Right kidney (tissue), 9 donors: ENCODE data around the gene ANO2.

Experiments used
- DNase-seq: peaks from one replicate; pipeline ENCODE4 v3.0.0-alpha.2; 2016
- long read RNA-seq, 8 donors: transcript quantifications; one replicate each; lab custom pipeline, GENCODE V29; 2026

ANO2 gene
- long read RNA-seq, donor 1: 0 reads
- long read RNA-seq, donor 2: 0 reads
- long read RNA-seq, donor 3: 0 reads
- long read RNA-seq, donor 4: 0 reads
- long read RNA-seq, donor 5: 0 reads
- long read RNA-seq, donor 6: 0 reads
- long read RNA-seq, donor 7: 0 reads
- long read RNA-seq, donor 8: 0 reads

DNA sequence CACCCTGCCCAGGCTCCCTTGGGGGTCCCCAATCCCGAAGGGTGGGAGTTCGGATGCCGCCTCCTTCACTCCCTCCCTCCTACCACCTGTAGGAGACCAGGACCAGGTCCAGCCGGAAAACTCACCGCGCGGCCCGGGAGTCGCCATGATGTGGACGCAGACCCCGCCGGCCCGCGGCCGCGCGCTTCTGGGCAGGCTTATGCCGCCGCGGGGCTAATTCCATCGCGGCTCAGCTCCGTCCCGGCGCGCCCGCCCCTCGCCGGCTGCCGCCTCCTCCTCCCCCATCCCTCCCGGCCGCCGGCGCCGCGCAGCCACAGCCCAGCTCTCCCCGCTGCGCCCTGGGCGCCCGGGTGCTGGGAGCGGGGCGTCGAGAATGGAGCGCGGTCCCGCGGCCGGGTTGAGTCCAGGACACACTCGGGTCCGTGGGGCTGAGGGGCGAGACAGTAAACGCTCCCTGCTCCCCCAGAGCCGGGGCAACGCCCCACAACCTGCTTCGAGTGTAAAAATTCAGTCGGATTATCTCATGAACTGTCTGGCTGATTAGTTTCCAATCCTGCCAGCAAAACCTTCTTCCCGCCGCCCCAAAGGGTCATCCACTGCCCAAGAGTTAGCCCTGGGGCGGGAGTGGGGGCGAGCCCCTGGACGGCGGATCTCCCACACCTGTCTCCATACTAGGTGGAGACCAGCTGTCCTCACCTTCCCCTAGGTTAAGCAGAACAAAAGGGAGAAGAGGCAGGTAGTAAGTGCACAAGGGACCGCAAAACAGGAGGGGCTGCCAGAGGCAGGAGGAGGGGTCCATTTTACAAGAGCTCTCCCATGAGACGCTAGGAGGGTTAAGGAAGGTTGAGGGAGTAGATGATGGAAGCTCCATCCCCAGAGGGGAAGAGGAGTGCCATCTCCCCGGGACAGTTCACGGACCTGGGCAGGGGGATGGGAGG is at the start of gene ANO2:
TSS of gene ANO2 (minus strand) at position 189 of the 938 bp plus-strand sequence. CDS start at position 147, 42 bp downstream.
- DNase-seq: peak; percentile 75

DNA sequence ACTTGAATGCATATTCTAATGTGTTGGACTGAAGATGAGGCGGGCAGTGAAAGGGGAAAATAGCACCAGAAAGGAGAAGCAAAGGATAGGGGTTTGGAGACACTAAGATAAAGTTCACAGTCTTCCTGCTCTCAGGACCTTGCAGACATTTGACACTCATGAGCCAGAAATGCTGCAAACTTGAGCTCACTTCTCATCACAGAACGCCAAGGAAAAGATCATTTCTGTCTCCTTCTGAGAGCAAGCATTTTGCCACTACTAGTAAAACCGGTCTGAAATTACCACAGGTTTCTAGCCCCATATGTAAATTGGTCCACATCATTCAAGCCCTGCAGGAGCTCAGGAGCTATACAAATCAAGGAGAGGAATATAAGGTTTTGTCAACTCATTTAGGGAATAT is 44.6 kb upstream of the ANO2 start:
- DNase-seq: no peak

DNA sequence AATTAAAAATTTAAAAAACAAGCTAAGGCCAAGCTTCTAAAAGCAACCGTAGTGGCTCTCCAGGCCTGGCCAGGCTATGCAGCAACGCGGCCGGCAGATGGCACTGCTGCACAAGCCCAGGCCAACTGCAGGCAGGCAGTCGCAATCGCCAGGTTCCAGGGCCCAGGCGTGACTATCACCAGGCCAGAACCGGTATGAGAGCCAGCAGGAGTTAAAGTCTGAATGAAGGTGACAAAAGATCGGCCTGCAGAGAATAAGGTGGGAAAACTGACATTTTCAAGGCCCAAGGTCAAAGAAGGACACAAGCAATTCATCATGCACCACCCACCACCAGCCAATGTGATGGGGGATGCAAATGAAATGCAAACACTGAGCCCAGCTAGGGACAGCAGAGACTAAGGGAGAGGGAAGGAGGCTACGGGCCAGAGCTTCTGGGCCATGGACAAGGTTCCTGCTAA is 43.6 kb upstream of the ANO2 start:
- peak; percentile 69 for DNase-seq

DNA sequence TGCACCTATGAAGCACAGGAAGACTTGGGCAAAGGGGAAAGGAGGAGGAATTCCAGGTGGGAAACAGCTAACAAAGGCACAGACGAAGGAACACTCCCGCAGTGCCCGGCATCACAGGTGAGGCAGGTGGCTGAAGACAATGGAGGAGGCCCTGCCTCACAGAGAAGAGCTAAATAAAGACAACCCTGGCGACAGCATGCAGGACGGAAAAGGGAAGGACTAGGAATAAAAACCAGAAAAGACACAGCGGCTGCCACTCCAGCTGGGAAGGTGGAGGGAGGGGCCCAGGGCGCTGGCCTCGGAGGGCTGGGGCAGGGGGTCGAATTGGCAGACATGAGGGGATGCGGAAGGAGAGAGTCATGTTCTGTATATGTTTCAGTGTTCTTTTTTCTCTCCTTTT is 43.0 kb upstream of the ANO2 start:
- DNase-seq: no peak

DNA sequence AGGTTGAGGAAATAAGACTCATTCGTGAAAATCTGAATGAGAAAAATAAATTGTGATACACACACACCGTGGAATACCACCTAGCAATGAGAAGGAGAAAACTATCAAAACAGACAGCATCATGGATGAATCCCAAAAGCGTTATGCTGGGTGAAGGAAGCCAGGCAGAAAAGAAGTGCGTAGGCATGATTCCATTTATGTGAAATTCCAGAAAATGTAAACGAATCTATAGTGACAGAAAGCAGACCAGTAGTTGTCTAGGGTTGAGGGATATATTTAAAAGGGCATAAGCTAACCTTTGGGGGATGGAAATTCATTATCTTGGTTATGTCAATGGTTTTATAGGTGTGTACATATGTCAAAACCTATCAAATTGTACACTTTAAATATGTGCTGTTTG is 42.5 kb upstream of the ANO2 start:
- no peak for DNase-seq

DNA sequence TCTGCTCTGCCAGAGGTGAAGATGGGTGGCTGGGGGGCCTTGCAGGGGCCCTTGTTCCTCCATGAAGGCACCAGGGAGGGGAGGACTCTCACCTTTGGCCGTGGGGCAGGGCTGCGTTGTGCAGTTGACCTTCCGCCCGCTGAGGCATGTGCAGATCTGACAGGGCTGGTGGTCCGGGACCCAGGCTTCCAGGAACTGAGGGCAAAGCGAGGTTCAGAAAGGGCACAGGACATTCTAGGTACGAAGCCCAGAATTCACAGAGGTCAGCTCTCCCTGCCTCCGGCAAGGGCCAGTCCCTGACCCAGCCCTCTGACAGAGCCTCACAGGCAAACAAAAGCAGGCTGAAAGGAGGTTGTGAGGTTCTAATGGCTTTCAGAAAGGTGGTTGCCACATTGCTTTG is 40.4 kb upstream of the ANO2 start:
- DNase-seq: no peak

DNA sequence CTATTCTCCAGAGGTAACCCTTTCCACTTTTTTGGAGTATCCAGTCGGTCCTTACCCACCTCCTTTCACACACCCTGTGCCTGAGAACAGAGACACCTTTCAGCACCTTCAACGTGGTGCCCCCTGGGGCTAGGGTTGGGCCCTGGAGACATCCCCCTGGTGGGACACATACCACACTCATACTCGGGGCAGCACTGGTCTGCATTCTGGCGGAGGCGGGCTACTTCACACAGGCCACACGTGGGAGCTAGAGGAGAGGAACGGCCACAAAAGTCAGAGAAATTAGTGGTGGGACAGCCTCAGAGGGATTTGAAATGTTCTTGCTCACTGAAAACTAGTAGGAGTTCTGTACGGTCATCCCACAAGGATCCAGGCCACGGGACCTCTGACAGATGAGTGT is 39.8 kb upstream of the ANO2 start:
- DNase-seq: no peak

DNA sequence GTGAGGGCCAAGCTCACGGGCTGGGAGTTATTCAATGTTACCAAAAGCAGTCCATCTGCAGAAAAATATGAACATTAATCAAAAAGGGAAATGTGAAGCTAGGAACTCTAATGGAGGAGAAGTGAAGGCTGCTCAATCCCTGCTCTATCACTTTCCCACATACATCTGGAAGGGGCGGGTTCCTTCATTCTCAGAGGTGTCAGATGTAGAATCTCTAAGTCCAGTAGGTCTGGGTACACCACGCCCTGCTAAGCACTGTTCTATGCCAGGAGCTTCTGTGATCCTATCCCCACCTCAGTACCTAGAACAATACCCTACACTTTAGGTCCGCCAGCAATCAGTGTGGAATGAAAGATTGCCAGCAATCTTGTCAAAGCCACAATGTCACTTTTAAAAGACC is 37.0 kb upstream of the ANO2 start:
- DNase-seq: no peak

DNA sequence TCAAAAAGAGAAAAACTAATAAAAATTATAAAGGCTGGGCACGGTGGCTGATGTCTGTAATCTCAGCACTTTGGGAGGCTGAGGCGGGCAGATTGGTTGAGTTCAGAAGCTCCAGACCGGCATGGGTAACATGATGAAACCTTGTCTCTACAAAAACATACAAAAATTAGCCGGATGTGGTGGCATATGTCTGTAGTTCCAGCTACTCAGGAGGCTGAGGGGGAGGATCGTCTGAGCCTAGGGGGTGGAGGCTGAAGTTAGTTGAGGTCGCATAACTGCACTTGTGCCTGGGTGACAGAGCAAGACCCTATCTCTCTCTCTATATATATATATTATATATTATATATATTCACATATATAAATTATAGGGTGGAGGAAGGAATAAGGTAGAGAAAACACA is 32.5 kb upstream of the ANO2 start:
- DNase-seq: no peak

DNA sequence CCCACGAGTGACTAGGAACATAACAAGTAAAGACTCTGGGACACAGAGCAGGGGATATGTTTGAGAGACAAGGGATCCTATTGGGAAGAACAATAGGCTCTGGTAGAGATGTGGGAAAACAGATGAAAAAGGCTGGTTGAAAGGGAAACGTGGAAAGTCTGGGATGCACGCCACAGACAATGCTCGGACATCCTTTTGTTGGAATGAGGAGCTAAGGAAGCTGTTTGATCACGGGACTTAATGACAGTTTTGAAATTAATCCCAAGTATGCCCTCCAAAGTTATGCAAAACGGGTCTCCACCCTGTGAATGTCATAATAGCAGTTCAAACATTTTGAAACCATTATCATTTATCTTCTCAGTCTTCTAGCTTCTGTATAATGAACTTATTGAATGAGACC is 31.7 kb upstream of the ANO2 start:
- DNase-seq: no peak

DNA sequence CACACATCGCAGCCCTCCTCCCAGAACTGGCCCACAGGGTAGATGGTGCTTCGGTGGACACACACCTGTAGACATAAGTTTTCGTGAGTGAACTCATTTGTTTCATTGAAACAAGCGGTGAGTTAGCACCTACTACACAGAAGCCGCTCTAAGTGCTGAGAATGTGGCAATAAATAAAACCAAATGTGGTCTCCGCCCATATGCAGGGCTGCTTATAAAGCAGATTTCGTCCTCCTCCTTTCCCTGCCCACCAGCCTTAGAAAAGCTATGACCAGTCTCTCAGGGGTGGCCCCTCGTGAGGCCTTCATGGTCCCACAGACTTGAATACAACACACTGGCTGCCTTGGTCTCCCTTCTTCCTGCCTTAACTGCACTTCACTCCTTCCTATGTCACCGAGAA is 31.1 kb upstream of the ANO2 start:
- no peak for DNase-seq

DNA sequence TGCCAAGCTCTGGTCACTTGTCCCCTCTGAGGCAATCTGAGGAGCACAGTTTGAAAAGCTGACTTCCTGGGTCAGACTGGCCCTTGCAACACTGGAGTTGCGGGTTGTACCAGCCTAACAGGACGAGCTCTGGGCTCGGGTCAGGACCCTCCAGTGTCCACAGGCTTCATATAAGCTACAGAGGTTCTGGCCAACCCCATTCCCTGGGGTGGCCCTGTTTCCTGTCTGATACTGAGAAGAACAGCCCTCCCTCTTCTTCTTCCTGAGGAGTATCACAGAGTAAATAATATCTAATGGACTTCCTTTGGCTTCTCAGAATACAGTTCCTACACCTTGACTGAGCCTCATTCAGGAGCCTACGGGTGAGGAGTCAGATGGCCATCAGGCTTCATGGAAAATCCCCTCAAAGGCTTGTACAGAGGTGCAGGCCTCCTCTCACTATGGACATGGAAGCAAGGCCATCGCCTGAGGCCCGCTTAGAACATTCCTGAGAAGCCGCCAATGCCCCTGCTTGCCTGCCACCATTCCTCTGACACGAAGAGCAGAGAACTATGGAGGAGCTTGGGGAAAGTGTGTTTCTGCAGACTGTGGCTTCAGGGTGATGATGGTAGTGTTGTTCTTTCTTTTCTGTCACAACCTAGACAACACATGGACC is 28.5 kb upstream of the ANO2 start:
- no peak for DNase-seq

DNA sequence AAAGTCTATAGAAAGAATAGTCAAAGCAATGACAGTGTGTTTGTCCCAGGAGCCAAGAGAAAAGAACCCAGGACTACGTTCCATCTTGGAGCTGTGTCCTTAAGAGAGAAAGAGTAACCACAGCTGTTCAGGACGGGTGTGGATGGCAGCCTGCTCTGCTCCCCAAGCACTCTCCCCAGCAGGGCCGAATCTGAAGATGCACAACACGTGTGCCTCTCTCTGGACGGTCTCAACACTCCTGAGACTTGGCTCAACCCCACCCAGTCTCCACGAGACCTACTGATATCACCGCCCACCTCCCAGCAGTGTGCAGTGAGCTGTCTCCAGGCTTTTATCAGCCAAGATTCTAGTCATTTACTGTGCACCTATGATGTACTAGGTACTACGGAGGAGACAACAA is 27.3 kb upstream of the ANO2 start:
- no peak for DNase-seq

DNA sequence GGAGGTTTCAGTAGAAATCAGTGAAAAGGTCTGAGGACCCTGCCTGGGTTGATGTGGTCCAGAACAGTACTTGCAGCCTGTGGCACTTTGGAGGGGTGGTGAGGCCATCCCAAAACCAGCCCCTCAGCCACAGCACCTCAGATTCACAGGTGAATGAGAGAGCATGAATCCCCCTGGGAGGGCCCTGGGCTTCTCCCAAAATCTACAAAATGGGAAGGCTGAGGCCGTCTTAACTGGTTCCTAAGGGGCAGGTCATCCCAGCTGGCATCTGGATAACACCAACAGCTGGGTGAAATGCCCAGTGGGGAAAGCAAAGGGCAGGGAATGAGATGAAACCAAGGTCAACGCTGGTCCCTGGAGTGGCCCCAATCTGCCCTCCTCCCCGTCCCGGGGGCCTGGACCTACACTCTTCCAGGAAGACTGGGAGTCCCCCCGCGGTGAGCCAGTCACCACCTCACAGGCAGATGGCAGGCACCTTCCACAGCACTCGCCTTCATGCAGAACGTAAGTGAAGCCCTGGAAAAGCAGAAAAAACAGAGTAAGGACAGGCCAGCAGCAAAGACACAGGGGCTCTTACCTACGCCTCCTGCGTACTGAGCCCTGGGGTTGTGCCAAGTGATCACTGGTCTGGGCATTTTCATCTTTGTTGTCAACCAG is 26.3 kb upstream of the ANO2 start:
- no peak for DNase-seq

DNA sequence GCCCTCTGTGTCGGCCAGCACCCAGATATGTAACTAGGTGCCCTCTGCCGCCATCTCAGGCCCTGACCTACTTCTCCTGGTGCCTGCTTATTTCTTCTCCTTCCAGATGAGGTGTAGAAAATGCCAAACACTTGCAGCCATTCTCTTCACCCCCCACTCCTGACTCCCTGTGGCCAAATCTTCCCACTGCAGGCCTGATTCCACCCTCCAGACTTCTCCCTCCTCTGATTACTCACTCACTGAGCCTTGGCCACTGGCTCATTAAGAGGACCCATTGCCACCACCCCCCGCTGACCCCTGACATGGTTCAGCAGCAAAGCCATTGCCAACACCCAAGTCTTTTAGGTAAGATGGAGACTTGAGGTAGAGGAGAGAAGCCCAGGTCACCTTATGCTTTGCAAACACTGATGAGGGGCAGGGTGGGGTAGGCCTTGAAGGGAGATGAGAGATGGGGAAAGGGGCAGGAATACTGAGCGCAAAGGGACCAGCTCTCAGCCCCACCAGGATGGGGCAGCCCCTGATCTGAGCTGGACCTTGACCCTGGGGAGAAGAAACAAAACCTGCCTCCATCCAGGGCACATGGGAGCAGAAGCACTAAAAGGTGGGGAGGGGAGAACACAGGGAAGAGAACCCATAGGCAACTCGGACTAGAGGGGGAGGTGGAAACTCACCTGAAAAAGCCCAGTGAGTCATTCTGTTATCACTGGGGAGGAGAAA is 25.1 kb upstream of the ANO2 start:
- no peak for DNase-seq

DNA sequence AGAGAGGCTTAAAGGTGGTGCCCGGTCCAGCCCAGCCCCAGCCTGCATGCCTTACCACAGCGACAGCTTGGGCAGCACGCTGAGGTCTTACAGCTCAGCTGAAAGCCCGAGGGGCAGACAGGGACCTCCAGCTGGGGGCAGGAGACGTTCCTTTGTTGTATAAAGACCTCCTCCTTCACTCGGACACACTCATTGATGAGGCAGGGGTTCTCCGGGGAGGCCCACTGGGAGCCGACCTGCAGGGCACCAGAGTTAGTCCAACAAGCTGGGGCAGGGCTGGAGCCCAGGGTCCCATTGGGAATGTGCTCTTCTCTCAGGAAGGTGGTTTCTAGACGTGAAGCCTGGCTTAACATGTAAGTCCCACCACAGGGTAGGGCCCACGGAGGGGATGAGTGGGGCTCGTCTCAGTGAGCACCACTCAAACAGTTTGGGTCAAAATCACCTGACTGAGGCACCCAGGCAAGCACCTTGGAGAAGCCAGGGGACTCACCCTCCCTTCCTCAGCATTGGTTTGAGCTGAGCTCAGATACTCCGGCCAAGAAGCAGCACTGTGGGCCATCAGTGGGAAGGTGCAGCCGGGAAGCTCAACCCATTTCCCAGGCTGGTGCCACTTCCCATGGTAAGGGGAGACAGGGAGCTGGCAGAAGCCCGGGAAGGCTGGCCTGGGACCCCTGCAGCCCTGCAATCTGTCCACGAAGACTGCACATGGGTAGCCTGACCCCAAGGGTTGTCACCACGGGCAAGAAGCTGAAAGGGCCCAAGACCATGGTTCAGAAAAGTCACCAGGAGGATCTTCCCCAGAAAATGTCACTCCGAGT is 24.3 kb upstream of the ANO2 start:
- DNase-seq: no peak

DNA sequence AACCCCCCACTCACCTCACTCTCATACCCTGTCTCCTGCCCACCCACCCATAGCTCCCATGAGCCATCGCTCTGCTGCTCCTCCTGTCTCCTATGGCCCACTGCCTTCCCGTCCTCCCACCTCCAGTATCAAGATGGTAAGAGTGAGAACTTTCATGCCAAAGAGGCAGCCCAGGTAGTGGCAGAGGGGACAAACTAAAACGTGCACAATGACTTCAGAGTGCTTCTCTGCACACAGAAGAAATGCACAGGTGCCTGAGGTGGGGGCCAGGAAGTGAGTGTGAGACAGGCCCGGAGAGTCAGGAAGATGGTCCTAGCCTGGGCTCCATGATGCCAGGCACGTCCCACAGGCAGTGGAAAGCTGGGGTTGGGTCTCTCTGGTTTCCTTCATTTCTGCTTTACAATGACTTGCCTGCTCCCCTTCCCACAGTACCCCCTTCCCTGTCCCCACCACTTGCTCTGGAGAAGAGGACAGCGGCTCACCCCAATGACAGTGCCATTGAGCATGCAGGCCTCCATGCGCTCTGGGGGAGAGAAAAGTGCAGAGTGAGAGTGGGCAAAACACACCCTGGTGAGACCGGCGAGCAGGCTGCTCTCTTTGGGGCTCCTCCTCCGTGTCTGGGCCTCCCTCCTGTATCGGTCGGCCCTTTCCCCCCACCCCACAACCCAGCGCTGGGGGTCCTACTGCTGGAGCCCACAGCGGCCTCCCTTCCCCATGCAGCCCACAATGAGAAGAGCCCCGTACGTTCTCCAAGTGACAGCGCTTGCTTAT is 22.8 kb upstream of the ANO2 start:
- DNase-seq: no peak

DNA sequence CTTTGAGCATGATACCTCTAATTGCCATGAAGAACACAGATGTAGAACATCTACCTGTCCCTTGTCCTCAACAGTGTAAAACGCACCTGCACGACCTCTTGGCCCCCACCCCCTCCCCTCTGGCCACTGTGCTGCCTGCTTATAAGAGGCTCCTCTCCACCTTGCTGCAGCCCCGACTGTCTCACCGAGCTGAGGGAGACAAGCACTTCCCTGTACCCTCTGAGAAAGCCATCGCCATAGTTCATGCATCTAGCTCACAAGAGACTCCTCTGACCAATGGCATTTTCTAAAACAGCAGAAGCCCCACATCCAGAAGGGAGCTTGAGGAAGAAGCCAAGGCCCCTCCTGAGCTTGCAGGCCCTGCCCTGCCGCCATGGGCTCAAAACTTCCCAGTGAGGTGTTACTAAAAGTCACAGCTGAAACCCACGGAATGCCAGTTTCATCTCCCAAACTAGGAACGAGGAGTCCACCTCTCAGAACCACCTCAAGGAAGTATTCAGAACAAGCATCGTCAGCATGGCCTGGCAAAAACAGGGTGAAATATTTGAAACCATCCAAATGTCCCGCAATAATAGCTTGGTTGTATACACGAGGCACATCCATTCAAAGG is 21.5 kb upstream of the ANO2 start:
- no peak for DNase-seq

DNA sequence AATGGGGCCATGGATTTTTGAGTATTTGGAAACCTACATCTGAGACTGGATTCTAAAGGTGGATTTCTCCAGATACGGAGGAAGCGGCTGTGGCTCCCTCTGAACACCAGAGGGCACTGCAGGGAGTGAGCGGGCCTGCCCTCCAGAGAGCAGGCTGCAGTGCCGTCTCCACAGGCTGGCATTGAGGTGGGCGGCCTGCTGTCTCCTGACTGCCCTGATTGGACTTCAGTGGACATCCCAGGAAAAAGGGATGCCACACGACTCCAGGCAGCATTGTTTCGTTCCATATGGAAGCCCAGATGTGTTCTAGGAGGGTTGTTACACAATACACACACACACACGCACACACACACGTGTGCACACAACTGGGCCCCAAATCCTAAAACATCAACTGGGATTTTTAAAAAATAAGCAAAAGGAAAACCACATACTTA is 20.9 kb upstream of the ANO2 start:
- peak; percentile 48 for DNase-seq
